ENCODE data around the gene ZFP36L1.

The ZFP36L1 gene

DNA sequence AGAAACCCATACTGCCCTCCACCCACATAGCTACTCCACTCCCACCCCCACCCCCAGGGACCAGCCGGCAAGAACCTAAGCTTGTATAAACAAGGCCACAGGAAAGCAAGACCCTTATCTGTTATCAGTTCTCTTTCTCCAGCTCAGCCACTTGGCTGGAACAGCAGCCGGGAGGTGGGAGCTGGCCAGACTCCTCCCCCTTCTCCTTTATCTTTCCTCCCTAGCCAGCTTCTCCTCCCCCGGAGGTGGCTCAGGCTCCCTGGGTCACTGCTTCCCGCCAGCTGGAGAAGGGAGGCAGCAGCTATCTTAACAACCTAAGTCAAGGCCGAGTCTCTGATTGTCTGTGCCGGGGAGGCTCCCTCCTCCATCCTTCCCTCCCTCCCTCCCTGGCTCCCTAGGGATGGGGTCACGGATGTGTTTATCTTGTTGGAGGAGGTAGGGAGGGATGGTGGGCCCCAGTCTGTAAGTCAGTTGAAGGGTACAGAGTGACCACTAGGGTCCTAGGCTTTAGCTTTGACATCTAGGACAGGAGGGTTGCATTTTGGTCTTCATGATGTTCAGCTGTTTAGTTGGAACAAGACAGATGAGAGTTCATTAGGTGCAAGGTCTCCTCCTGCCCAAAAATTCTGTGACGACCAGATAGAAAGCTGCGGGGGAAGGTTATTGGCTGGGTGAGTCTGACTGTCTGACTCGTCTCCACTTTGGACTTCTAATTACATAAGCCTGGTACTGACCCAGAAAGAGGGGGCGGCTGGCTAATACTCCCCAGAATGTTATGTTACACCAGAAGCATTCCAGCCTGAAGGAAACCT, 29.7 kb downstream of the ZFP36L1 start:
- Histone ChIP-seq H4K20me1 (ENCODE audit: control insufficient read depth, insufficient read depth, low read depth, low read length) (no peaks in the 10 kb centered on the region), H3K4me2 (ENCODE audit: low read length) (no peak overlapping the region), H3K27ac (ENCODE audit: low read depth, low read length) (no peak overlapping the region), H3K27me3 (ENCODE audit: control insufficient read depth, low read length) (no peaks in the 10 kb centered on the region), H3K4me3 (ENCODE audit: low read length) (no peak overlapping the region), H3K36me3 (ENCODE audit: control insufficient read depth, low read length) (no peaks in the 10 kb centered on the region), H3K79me2 (ENCODE audit: control insufficient read depth, low read length) (no peaks in the 10 kb centered on the region), H3F3A (ENCODE audit: control insufficient read depth, insufficient read depth) (no peaks in the 10 kb centered on the region), H3K9me2 (replicated peaks; ENCODE audit: control insufficient read depth, low read length) (no peaks in the 10 kb centered on the region), H3K9me3 (ENCODE audit: control insufficient read depth, insufficient read depth, low read length) (no peaks in the 10 kb centered on the region), H3K4me1 (ENCODE audit: control insufficient read depth, low read length) (no peaks in the 10 kb centered on the region)
- TF ChIP-seq, protein P1, sequence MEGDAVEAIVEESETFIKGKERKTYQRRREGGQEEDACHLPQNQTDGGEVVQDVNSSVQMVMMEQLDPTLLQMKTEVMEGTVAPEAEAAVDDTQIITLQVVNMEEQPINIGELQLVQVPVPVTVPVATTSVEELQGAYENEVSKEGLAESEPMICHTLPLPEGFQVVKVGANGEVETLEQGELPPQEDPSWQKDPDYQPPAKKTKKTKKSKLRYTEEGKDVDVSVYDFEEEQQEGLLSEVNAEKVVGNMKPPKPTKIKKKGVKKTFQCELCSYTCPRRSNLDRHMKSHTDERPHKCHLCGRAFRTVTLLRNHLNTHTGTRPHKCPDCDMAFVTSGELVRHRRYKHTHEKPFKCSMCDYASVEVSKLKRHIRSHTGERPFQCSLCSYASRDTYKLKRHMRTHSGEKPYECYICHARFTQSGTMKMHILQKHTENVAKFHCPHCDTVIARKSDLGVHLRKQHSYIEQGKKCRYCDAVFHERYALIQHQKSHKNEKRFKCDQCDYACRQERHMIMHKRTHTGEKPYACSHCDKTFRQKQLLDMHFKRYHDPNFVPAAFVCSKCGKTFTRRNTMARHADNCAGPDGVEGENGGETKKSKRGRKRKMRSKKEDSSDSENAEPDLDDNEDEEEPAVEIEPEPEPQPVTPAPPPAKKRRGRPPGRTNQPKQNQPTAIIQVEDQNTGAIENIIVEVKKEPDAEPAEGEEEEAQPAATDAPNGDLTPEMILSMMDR (IDR thresholded peaks at IDR 0.05; ENCODE audit: low read depth, low read length, poor library complexity, severe bottlenecking), result no peak
- TF ChIP-seq EZH2phosphoT487 (IDR thresholded peaks at IDR 0.05; ENCODE audit: borderline replicate concordance, low read length), result no peak

DNA sequence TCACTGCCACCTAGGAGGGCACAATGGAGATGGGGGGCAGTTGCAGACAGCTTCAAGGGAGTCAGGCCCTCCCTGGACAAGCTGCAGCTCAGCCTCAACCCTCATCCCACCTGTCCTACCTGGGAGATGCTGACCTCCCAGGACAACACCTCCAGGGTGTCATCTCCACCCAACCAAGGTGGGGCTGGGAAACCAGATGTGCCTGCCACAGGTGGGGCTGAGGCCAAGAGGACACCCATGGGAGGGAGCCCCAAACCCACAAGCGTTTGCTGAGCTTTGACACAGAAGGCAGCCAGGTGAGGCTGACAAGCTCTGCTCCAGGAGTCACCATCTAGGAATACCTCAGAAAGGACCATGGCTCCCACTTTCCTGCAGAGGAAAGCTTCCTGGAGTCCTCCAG, 31.5 kb downstream of the ZFP36L1 start:
- H4K20me1 ChIP-seq (ENCODE audit: control insufficient read depth, insufficient read depth, low read depth, low read length), result no peaks in the 10 kb centered on the region
- no peak overlapping the region for H3K4me2 ChIP-seq (ENCODE audit: low read length)
- no peaks in the 10 kb centered on the region for H3K9me2 ChIP-seq (replicated peaks; ENCODE audit: control insufficient read depth, low read length)
- peaks cover 9% of the 10 kb centered on the region for H3K4me1 ChIP-seq (ENCODE audit: control insufficient read depth, low read length)
- H3K27ac ChIP-seq (ENCODE audit: low read depth, low read length), result no peak overlapping the region
- no peak overlapping the region for H3K4me3 ChIP-seq (ENCODE audit: low read length)
- H3K27me3 ChIP-seq (ENCODE audit: control insufficient read depth, low read length), result no peaks in the 10 kb centered on the region
- H3K79me2 ChIP-seq (ENCODE audit: control insufficient read depth, low read length), result no peaks in the 10 kb centered on the region
- no peaks in the 10 kb centered on the region for H3K36me3 ChIP-seq (ENCODE audit: control insufficient read depth, low read length)
- no peaks in the 10 kb centered on the region for H3K9me3 ChIP-seq (ENCODE audit: control insufficient read depth, insufficient read depth, low read length)
- H3F3A ChIP-seq (ENCODE audit: control insufficient read depth, insufficient read depth), result no peaks in the 10 kb centered on the region
- TF ChIP-seq, protein P1 (IDR thresholded peaks at IDR 0.05; ENCODE audit: low read depth, low read length, poor library complexity, severe bottlenecking), result no peak
- TF ChIP-seq EZH2phosphoT487 (IDR thresholded peaks at IDR 0.05; ENCODE audit: borderline replicate concordance, low read length), result no peak

DNA sequence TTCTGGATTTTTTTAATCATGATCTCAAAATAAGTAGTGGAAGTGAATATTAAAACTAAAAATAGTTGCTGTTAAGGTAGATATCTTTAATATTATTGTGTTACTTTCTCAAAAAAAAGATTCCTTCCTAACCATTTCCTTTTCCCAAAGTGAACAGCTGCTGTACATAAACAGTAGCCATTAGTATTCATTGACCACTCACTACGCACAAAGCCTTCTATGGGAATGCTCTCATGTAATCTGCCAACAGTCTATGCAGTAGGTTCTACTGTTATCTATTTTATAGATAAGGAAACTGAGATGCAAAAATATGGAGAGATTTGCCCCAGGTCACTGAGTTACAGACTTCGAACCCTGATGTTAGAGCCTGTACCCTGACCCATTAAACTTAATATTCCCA, 32.1 kb downstream of the ZFP36L1 start:
- Histone ChIP-seq H3K9me3 (ENCODE audit: control insufficient read depth, insufficient read depth, low read length) (no peaks in the 10 kb centered on the region), H3K4me3 (ENCODE audit: low read length) (no peak overlapping the region), H3K4me2 (ENCODE audit: low read length) (no peak overlapping the region), H3K79me2 (ENCODE audit: control insufficient read depth, low read length) (no peaks in the 10 kb centered on the region), H3K36me3 (ENCODE audit: control insufficient read depth, low read length) (no peaks in the 10 kb centered on the region), H3F3A (ENCODE audit: control insufficient read depth, insufficient read depth) (no peaks in the 10 kb centered on the region), H4K20me1 (ENCODE audit: control insufficient read depth, insufficient read depth, low read depth, low read length) (no peaks in the 10 kb centered on the region), H3K9me2 (replicated peaks; ENCODE audit: control insufficient read depth, low read length) (no peaks in the 10 kb centered on the region), H3K27me3 (ENCODE audit: control insufficient read depth, low read length) (no peaks in the 10 kb centered on the region), H3K4me1 (ENCODE audit: control insufficient read depth, low read length) (peaks cover 9% of the 10 kb centered on the region), H3K27ac (ENCODE audit: low read depth, low read length) (no peak overlapping the region)
- TF ChIP-seq, protein P1 (IDR thresholded peaks at IDR 0.05; ENCODE audit: low read depth, low read length, poor library complexity, severe bottlenecking), result no peak

Measured in DOHH2 (cell line).